ENCODE data around the gene CCDC88C.
"Not testable (repeated sequence)": the region's sequence is repeated elsewhere in the genome, so short reads cannot be mapped to it uniquely, and the experiment has no call there.

CCDC88C gene

DNA sequence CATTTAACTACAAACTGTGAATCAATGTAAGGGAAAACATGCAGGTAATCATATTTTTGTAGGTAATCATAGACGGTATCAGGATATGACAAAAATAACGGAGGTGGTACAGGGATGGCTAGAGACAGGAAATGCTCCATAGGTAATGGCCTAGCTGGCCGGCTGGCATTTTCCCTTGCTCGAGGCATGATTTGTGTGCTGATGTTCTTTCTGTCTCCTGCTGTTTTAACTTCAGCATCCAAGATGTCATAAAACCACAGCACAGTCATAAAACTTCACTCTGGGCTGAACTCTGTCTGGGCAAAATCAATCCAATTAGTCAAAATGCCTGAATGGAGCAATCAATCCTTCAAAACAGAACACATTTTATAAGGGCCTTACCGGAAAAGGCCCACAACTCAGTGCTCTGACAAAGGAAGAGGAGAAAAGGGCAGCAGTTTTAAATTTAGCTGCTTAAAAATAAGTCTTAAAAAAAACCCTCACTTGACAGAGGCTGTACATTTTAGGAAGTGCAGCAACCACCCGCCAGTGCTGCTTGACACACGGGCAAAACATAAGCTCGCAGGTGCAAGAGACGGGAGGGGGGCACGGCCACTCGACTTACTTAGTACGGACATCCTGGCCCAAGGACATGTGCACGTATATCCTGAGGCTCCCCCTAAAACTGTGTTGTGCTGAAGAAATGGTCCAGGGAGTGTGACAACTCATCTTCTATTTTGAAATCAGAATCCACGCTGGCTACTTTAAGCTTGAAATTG is 132.7 kb downstream of the CCDC88C start:
- DNase-seq = no peak

- no peak for DNase-seq
These were observed 133.4 kb downstream of the CCDC88C start for GRCh38 chr14:91284146-91284790.

DNA sequence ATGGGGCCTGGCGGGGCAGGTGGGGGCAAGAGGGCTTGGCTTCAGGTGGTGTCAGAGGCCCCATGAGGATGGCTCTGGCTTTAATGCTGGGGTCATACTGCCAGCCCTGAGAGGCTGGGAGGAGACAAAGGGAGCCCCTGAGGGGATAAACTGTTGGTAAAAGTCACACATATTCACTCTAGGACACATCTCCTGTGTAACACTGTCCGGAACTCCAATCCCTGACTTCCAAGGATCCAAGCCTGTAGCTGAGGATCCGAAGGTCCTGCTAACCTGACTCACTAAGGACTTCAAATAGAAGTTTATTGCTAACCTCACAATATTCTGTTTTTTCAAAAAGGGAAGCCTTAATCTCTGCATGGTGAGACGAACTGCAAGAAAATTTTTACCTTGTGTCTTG is 134.0 kb downstream of the CCDC88C start:
- DNase-seq = no peak

GRCh38 chr14:91282954-91283645 is 134.5 kb downstream of the CCDC88C start:
- DNase-seq = no peak

DNA sequence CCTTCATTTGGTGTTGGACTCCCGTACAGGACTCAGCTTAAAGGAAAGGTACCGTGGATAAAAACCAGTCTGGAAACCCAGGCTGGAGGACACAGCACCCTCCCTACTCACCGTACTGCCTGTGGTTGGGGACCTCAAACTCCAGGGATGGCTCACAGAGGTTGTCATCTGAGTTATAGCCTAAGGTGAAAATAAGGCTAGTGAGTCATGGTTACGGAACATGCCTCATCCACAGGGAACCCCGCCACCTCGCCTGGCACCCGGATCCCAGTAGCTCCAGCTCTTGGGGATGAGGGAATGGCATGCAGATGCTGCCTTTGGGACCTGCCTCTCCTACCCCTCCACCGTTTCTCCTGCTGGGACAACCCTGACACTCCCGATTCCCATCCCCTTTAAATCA is 136.3 kb downstream of the CCDC88C start:
- DNase-seq = no peak

- DNase-seq = no peak
These were observed 137.5 kb downstream of the CCDC88C start for GRCh38 chr14:91280129-91280528.

GRCh38 chr14:91279354-91279753 is 138.3 kb downstream of the CCDC88C start:
- DNase-seq = no peak

- no peak for DNase-seq
These were observed 139.3 kb downstream of the CCDC88C start for GRCh38 chr14:91278383-91278715.

DNA sequence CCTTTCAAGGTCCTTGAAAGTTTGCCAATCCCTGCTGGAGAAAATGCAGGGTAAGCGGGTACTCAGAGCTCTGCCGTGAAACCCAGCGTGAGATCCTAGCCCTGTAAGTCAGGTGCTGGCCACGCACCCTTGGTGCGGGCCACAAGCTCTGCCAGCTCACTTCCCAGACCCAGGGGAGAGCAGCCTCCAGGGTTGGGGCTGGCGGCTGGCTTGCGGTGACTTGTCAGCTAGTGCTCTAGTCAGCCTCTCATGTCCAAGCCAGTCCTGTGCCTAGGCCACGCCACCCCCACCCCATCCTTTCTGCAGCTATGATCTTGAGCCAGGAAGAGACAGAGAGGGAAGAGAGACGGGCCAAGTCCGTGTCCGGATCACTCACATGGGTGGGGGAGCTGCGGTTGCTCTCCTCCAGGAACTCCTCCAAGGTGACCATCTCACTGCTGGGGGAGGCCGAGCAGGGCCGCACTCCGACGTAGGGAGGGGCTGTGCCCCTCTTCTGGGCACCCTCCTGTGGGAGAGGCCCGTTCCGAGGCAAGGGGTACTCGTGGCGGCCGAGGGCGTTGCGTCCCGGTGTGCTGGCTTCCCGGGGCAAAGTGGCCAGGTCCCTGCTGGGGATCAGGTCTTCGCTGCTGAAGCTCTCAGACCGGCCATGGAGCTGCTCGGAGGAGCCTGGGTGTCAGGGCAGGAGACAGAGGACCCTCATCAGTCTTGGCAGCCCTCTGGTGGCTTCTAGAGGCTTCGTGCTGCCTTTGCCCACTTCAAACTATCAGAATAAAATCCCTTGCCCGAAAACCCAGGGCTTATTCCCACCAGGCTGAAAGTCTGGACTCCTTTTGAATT is 139.9 kb downstream of the CCDC88C start:
- DNase-seq = no peak

DNA sequence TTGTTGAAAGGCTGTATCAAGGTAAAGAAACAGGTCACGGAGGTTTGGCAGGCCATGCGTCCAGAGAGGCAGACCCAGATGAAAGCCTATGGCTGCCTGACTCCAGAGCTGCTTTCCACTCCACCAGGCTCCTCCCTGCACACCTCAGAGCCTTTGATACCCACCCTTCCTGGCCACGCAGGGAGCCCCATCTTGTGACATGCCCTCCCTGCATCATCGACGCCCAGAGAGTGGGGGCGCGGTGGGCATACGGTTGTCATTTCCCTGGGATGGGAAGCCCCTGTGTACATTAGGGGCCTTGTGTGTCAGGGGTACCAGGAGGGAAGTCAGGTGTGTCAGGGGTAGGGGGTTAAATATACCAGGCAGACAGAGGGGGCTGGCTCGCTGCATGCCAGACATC is 142.8 kb downstream of the CCDC88C start:
- DNase-seq = no peak

GRCh38 chr14:91273885-91274273 is 143.7 kb downstream of the CCDC88C start:
- no peak for DNase-seq

DNA sequence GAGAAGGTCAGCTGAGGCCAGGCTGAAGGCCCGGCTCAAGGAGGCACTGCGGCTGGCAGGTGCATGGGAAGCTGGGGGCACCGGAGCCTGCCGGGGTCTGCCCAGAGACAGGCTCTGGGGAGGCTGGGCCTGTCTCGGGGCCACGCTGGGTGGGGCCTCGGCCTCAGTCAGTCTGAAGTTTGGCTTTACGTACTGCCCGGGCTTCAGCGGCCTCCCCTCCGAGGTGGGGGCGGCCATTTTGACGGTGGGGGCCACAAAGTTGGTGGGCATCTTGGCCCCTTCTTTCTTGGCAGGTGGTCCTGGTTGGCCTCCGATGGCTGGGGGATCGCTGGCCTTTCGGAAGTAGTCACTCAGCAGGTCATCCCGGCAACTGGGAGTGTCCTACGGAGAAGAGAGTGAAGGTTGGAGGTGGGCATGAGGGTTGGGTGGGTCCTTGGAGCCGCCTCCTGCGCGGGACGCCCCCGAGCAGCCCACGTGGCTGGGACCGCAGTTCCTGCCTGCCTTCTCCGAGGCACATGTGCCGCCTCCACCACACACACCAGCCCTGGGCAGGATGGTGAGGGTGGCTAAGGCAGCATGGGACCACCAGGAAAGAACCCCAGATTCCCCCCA is 144.2 kb downstream of the CCDC88C start:
- no peak for DNase-seq

- DNase-seq = no peak
These were observed 145.0 kb downstream of the CCDC88C start for GRCh38 chr14:91272341-91273272.

DNA sequence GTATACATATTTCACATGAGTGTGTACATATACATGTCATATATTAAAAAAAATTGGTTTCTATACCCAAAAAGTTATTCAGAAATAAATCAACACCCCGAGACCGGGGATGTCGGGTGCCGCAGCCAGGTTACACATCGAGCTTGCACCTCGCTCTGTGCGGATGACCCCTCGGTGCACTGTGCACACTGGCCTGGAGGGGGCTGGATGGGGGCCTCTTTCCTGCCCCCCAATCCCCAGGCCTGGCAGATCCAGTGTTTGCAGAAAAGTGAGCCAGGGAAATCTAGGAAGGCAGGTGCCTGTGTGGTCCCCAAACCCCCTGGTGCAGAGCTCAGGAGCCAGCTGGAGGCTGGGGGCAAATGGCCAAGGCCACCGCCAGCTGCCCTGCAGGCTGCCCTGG is 146.0 kb downstream of the CCDC88C start:
- no peak for DNase-seq

- DNase-seq = no peak
These were observed 147.0 kb downstream of the CCDC88C start for GRCh38 chr14:91270619-91271018.

DNA sequence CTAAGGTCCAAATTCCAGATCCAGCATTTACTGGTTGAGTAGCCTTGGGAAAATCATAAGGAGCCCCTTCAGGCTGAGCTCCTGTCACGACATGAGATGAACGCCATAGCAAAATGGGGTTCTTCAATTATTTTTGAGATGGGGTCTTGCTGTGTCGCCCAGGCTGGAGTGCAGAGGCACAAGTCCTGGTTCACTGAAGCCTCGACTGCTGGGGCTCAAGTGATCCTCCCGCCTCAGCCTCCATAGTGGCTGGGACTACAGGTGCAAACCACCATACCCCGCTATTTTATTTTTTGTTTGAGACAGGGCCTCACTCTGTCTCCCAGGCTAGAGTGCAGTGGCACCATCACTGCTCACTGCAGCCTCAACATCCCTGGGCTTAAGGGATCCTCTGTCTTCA is 147.4 kb downstream of the CCDC88C start:
- no peak for DNase-seq

DNA sequence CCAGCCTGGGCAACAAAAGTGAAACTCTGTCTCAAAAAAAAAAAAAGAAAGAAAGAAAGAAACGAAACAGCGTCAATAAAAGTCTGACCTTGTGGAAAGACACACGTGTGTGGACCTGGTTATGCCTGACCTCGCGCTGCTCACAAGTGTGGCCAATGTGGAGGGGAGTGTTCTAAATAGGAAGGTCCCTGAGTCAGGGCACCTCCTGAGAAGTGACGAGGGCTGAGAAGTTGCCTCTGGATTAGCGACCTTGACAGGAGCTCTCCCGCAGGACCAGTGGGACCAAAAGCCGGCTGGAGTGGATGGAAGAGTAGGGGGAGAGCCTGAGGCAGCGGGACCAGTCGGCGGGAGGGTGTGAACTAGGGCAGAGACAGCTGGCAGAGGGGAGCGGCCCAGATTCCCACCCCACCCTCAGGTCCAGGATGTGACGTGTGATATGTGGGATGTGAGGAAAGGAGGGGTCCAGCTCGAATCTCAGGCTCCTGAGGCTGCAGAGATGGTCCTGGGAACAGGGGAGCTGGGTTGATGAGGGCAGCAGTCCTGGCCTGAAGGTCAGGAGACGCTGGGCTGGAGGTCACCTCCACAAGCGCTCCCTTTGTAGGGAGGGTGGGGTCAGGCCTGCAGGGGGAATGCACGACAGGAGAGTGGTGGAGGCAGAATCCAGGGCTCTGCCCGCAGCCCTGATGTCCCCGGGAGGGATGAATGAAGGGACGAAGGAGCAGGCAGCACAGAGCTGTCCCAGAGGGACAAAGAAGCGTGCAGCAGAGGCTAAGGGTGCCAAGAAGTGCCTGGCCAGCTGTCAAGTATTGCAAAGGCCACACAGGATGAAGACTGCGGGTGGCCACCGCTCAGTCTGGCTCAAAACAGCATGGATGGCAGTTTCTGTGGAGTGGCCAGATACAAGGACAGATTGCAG is 148.3 kb downstream of the CCDC88C start:
- DNase-seq = no peak

GRCh38 chr14:91267965-91268437 is 149.6 kb downstream of the CCDC88C start:
- no peak for DNase-seq

GRCh38 chr14:91266276-91266675 is 151.3 kb downstream of the CCDC88C start:
- DNase-seq = not testable (repeated sequence)

- no peak for DNase-seq
These were observed 152.2 kb downstream of the CCDC88C start for GRCh38 chr14:91265404-91265803.
